WTC11 (cell line): ENCODE data around the gene KPNA4. TPM values are rescaled to one million over a fixed set of nuclear protein-coding genes. Genes with fewer than 3 reads are reported as not detected.

Source experiments
- ATAC-seq: fragments of 200-7000 bp; cut with Tn5 transposase; 2 replicates; pipeline ENCODE4 v1.10.0; 2021; ENCODE audit warnings: mild to moderate bottlenecking, moderate library complexity
- CTCF ChIA-PET: fragments of 300-600 bp; sonication (Branson Sonifier 250); formaldehyde crosslinking; loops from one replicate; lab custom pipeline; 2021; ENCODE audit warnings: antibody characterized with exemption; lab: Charles Lee
- POLR2A ChIA-PET: fragments of 350-600 bp; sonication (Branson Sonifier 250); formaldehyde crosslinking; loops from one replicate; lab custom pipeline; 2021; ENCODE audit warnings: antibody characterized with exemption; lab: Charles Lee
- DNase-seq: peaks from one replicate; pipeline ENCODE4 v3.0.0; 2021; ENCODE audit warnings: low spot score
- H3K27ac Mint-ChIP-seq: 2 replicates; pipeline ENCODE4 v1.8.0; 2021; ENCODE audit warnings: mixed read lengths
- H3K27me3 Mint-ChIP-seq: 2 replicates; pipeline ENCODE4 v1.8.0; 2021; ENCODE audit warnings: low read depth, mild to moderate bottlenecking, moderate library complexity, mixed read lengths
- H3K36me3 Mint-ChIP-seq: 2 replicates; pipeline ENCODE4 v1.8.0; 2021; ENCODE audit warnings: mixed read lengths
- H3K4me1 Mint-ChIP-seq: 2 replicates; pipeline ENCODE4 v1.8.0; 2022; ENCODE audit warnings: mixed read lengths
- H3K4me3 Mint-ChIP-seq: 2 replicates; pipeline ENCODE4 v1.8.0; 2021; ENCODE audit warnings: mild to moderate bottlenecking, moderate library complexity, mixed read lengths
- H3K9me3 Mint-ChIP-seq: 2 replicates; pipeline ENCODE4 v1.8.0; 2021; ENCODE audit warnings: mixed read lengths
- GTF2I ChIP-seq: fragments of 250-450 bp; sonication (Bioruptor Pico); conservative IDR thresholded peaks from 2 replicates; pipeline ENCODE4 v1.4.0; 2021; ENCODE audit warnings: mild to moderate bottlenecking
- HMGA2 ChIP-seq: fragments of 250-450 bp; sonication (Bioruptor Pico); IDR thresholded peaks from 2 replicates; pipeline ENCODE4 v1.4.0; 2021; ENCODE audit warnings: mild to moderate bottlenecking, moderate library complexity
- JUN ChIP-seq: sonication (generic); formaldehyde crosslinking; IDR thresholded peaks from 2 replicates; pipeline ENCODE4 v1.8.0; 2023; ENCODE audit warnings: mild to moderate bottlenecking, missing genetic modification reagents
- KAT7 ChIP-seq: sonication (generic); formaldehyde crosslinking; IDR thresholded peaks from 2 replicates; pipeline ENCODE4 v1.8.1; 2023; ENCODE audit warnings: missing genetic modification reagents, mild to moderate bottlenecking, borderline replicate concordance
- NFE2L1 ChIP-seq: sonication (generic); formaldehyde crosslinking; IDR thresholded peaks from 2 replicates; pipeline ENCODE4 v1.8.1; 2023; ENCODE audit warnings: missing genetic modification reagents
- NFYB ChIP-seq: sonication (generic); formaldehyde crosslinking; conservative IDR thresholded peaks from 2 replicates; pipeline ENCODE4 v1.8.0; 2022; ENCODE audit warnings: low read depth, missing genetic modification reagents
- NR1H2 ChIP-seq: sonication (generic); formaldehyde crosslinking; IDR thresholded peaks from 2 replicates; pipeline ENCODE4 v1.9.0; 2021; ENCODE audit warnings: mild to moderate bottlenecking, moderate library complexity, missing genetic modification reagents
- PREB ChIP-seq: sonication (generic); formaldehyde crosslinking; IDR thresholded peaks from 2 replicates; pipeline ENCODE4 v1.8.1; 2022; ENCODE audit warnings: mild to moderate bottlenecking, missing genetic modification reagents, moderate library complexity, borderline replicate concordance
- RELA ChIP-seq: sonication (generic); formaldehyde crosslinking; IDR thresholded peaks from 2 replicates; pipeline ENCODE4 v1.8.1; 2022; ENCODE audit warnings: missing genetic modification reagents, mild to moderate bottlenecking, borderline replicate concordance
- TEAD1 ChIP-seq: sonication (generic); formaldehyde crosslinking; IDR thresholded peaks from 2 replicates; pipeline ENCODE4 v1.8.0; 2022; ENCODE audit warnings: mild to moderate bottlenecking, missing genetic modification reagents
- ZBTB43 ChIP-seq: sonication (generic); formaldehyde crosslinking; IDR thresholded peaks from 2 replicates; pipeline ENCODE4 v1.8.1; 2023; ENCODE audit warnings: mild to moderate bottlenecking, missing genetic modification reagents
- ZNF263 ChIP-seq: sonication (generic); formaldehyde crosslinking; IDR thresholded peaks from 2 replicates; pipeline ENCODE4 v1.8.1; 2022; ENCODE audit warnings: low read depth, mild to moderate bottlenecking, moderate library complexity, missing genetic modification reagents
- ZNF396 ChIP-seq: fragments of 250-450 bp; sonication (Bioruptor Pico); IDR thresholded peaks from 2 replicates; pipeline ENCODE4 v1.8.0; 2021; ENCODE audit warnings: mild to moderate bottlenecking, moderate library complexity, borderline replicate concordance
- ZNF416 ChIP-seq: fragments of 250-450 bp; sonication (Bioruptor Pico); IDR thresholded peaks from 2 replicates; pipeline ENCODE4 v1.9.0; 2021; ENCODE audit warnings: mild to moderate bottlenecking, inconsistent platforms
- total RNA-seq: library from RNA; stranded (reverse); gene quantifications from 3 replicates; pipeline ENCODE4 v1.2.3, GENCODE V29; 2021
- TF ChIP-seq, protein P1 (sequence below): fragments of 250-450 bp; sonication (Bioruptor Pico); IDR thresholded peaks from 2 replicates; pipeline ENCODE4 v1.9.0; 2021; ENCODE audit warnings: mild to moderate bottlenecking, borderline replicate concordance
- TF ChIP-seq, protein P2 (sequence below): sonication (generic); formaldehyde crosslinking; IDR thresholded peaks from 2 replicates; pipeline ENCODE4 v1.8.1; 2023; ENCODE audit warnings: mild to moderate bottlenecking, missing genetic modification reagents
- TF ChIP-seq, protein P3 (sequence below): sonication (generic); formaldehyde crosslinking; IDR thresholded peaks from 2 replicates; pipeline ENCODE4 v1.8.0; 2022; ENCODE audit warnings: mild to moderate bottlenecking, missing genetic modification reagents
- TF ChIP-seq, protein P4 (sequence below): sonication (generic); formaldehyde crosslinking; IDR thresholded peaks from 2 replicates; pipeline ENCODE4 v1.8.0; 2022; ENCODE audit warnings: mild to moderate bottlenecking, missing genetic modification reagents
- TF ChIP-seq, protein P5 (sequence below): sonication (generic); formaldehyde crosslinking; IDR thresholded peaks from 2 replicates; pipeline ENCODE4 v1.8.0; 2023; ENCODE audit warnings: missing genetic modification reagents, mild to moderate bottlenecking, borderline replicate concordance

KPNA4 gene
- total RNA-seq, 1 experiment from 2014 or later, result 52.2 TPM

DNA sequence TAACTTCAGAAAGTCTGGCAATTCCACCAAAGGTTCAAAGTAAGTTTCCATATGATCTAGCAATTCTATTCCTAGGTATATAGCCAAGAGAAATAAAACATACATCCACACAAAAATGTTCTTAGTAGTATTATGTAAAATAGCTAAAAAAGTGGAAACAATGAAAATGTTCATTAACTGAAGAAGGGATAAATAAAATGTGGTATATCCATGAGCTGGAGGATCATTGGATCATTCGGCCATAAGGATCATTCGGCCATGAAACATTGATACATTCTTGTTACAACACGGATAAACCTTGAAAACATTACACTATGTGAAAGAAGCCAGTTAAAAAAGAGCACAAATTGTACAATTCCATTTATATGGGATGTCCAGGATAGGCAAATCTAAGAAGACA is 2.4 kb downstream of the KPNA4 start (continued):
- TF ChIP-seq, protein P1, sequence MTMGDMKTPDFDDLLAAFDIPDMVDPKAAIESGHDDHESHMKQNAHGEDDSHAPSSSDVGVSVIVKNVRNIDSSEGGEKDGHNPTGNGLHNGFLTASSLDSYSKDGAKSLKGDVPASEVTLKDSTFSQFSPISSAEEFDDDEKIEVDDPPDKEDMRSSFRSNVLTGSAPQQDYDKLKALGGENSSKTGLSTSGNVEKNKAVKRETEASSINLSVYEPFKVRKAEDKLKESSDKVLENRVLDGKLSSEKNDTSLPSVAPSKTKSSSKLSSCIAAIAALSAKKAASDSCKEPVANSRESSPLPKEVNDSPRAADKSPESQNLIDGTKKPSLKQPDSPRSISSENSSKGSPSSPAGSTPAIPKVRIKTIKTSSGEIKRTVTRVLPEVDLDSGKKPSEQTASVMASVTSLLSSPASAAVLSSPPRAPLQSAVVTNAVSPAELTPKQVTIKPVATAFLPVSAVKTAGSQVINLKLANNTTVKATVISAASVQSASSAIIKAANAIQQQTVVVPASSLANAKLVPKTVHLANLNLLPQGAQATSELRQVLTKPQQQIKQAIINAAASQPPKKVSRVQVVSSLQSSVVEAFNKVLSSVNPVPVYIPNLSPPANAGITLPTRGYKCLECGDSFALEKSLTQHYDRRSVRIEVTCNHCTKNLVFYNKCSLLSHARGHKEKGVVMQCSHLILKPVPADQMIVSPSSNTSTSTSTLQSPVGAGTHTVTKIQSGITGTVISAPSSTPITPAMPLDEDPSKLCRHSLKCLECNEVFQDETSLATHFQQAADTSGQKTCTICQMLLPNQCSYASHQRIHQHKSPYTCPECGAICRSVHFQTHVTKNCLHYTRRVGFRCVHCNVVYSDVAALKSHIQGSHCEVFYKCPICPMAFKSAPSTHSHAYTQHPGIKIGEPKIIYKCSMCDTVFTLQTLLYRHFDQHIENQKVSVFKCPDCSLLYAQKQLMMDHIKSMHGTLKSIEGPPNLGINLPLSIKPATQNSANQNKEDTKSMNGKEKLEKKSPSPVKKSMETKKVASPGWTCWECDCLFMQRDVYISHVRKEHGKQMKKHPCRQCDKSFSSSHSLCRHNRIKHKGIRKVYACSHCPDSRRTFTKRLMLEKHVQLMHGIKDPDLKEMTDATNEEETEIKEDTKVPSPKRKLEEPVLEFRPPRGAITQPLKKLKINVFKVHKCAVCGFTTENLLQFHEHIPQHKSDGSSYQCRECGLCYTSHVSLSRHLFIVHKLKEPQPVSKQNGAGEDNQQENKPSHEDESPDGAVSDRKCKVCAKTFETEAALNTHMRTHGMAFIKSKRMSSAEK (CRISPR knock-in tag), result no peak
- TF ChIP-seq ZBTB43, result no peak
- no peak for TF ChIP-seq RELA (CRISPR knock-in tag)
- TF ChIP-seq NFYB, result no peak
- TF ChIP-seq ZNF396 (CRISPR knock-in tag), result no peak
- no peak for TF ChIP-seq NFE2L1 (CRISPR knock-in tag)
- no peak for TF ChIP-seq KAT7
- no peak for TF ChIP-seq HMGA2
- TF ChIP-seq, all 79 proteins: peak for 0

GRCh38 chr3:160557571-160557970 is 7.8 kb downstream of the KPNA4 start:
- peaks cover 37% of the 10 kb centered on the region for H3K4me1 Mint-ChIP-seq
- no peak overlapping the region for H3K4me3 Mint-ChIP-seq
- no peak for ATAC-seq
- CTCF ChIA-PET, result no interaction called here
- no peak for DNase-seq
- H3K9me3 Mint-ChIP-seq, result 0 out of 2 replicates have a peak, but pooled peaks cover 4% of the 10 kb centered on the region
- POLR2A ChIA-PET, result no interaction called here
- no peaks in the 10 kb centered on the region for H3K27me3 Mint-ChIP-seq
- no peak overlapping the region for H3K27ac Mint-ChIP-seq
- H3K36me3 Mint-ChIP-seq, result no peaks in the 10 kb centered on the region
- no peak for TF ChIP-seq TEAD1 (CRISPR knock-in tag)
- TF ChIP-seq PREB (CRISPR knock-in tag), result no peak
- TF ChIP-seq, protein P2, sequence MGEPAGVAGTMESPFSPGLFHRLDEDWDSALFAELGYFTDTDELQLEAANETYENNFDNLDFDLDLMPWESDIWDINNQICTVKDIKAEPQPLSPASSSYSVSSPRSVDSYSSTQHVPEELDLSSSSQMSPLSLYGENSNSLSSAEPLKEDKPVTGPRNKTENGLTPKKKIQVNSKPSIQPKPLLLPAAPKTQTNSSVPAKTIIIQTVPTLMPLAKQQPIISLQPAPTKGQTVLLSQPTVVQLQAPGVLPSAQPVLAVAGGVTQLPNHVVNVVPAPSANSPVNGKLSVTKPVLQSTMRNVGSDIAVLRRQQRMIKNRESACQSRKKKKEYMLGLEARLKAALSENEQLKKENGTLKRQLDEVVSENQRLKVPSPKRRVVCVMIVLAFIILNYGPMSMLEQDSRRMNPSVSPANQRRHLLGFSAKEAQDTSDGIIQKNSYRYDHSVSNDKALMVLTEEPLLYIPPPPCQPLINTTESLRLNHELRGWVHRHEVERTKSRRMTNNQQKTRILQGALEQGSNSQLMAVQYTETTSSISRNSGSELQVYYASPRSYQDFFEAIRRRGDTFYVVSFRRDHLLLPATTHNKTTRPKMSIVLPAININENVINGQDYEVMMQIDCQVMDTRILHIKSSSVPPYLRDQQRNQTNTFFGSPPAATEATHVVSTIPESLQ, result no peak
- TF ChIP-seq NR1H2, result no peak
- TF ChIP-seq HMGA2, result no peak
- no peak for TF ChIP-seq ZNF263
- TF ChIP-seq RELA (CRISPR knock-in tag), result no peak
- no peak for TF ChIP-seq JUN
- TF ChIP-seq GTF2I (CRISPR knock-in tag), result no peak
- TF ChIP-seq, protein P3, sequence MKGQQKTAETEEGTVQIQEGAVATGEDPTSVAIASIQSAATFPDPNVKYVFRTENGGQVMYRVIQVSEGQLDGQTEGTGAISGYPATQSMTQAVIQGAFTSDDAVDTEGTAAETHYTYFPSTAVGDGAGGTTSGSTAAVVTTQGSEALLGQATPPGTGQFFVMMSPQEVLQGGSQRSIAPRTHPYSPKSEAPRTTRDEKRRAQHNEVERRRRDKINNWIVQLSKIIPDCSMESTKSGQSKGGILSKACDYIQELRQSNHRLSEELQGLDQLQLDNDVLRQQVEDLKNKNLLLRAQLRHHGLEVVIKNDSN (CRISPR knock-in tag), result no peak
- TF ChIP-seq, protein P4, sequence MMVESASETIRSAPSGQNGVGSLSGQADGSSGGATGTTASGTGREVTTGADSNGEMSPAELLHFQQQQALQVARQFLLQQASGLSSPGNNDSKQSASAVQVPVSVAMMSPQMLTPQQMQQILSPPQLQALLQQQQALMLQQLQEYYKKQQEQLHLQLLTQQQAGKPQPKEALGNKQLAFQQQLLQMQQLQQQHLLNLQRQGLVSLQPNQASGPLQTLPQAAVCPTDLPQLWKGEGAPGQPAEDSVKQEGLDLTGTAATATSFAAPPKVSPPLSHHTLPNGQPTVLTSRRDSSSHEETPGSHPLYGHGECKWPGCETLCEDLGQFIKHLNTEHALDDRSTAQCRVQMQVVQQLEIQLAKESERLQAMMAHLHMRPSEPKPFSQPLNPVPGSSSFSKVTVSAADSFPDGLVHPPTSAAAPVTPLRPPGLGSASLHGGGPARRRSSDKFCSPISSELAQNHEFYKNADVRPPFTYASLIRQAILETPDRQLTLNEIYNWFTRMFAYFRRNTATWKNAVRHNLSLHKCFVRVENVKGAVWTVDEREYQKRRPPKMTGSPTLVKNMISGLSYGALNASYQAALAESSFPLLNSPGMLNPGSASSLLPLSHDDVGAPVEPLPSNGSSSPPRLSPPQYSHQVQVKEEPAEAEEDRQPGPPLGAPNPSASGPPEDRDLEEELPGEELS (CRISPR knock-in tag), result no peak
- TF ChIP-seq, protein P5, sequence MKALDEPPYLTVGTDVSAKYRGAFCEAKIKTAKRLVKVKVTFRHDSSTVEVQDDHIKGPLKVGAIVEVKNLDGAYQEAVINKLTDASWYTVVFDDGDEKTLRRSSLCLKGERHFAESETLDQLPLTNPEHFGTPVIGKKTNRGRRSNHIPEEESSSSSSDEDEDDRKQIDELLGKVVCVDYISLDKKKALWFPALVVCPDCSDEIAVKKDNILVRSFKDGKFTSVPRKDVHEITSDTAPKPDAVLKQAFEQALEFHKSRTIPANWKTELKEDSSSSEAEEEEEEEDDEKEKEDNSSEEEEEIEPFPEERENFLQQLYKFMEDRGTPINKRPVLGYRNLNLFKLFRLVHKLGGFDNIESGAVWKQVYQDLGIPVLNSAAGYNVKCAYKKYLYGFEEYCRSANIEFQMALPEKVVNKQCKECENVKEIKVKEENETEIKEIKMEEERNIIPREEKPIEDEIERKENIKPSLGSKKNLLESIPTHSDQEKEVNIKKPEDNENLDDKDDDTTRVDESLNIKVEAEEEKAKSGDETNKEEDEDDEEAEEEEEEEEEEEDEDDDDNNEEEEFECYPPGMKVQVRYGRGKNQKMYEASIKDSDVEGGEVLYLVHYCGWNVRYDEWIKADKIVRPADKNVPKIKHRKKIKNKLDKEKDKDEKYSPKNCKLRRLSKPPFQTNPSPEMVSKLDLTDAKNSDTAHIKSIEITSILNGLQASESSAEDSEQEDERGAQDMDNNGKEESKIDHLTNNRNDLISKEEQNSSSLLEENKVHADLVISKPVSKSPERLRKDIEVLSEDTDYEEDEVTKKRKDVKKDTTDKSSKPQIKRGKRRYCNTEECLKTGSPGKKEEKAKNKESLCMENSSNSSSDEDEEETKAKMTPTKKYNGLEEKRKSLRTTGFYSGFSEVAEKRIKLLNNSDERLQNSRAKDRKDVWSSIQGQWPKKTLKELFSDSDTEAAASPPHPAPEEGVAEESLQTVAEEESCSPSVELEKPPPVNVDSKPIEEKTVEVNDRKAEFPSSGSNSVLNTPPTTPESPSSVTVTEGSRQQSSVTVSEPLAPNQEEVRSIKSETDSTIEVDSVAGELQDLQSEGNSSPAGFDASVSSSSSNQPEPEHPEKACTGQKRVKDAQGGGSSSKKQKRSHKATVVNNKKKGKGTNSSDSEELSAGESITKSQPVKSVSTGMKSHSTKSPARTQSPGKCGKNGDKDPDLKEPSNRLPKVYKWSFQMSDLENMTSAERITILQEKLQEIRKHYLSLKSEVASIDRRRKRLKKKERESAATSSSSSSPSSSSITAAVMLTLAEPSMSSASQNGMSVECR (CRISPR knock-in tag), result no peak
- no peak for TF ChIP-seq ZNF416 (CRISPR knock-in tag)
